ENCODE results near the gene PLSCR4. TPM values are rescaled to one million over a fixed set of nuclear protein-coding genes. Genes with fewer than 3 reads are reported as not detected.
"Not testable (repeated sequence)": the region's sequence is repeated elsewhere in the genome, so short reads cannot be mapped to it uniquely, and the experiment has no call there.

Gene PLSCR4
- total RNA-seq, 1 donor from 2014 or later, result 10.4 TPM

DNA sequence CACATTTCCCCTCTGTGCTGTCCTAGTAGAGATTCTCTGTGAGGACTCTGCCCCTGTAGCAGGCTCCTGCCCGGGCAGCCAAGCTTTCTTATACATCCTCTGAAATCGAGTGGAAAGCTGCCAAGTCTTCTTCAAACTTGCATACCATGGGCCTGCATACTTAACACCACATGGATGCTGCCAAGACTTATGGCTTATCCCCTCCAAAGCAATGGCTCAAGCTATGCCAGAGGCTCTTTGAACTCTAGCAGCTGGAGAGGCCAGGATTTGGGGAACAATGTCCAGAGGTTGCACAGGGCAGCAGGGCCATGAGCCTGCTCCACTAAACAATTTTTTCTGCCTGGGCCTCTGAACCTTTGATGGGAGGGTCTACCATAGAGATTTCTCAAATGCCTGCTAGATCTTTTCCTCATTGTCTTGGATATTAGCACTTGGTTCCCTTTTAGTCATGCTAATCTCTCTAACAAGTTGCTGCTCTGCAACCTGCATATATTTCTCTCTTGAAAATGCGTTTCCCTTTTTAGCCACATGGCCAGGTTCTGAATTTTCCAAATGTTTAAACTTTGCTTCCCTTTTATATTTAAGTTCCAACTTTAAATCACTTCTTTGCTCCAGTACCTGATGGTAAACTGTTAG lies 6.1 kb upstream of the PLSCR4 start:
- TF ChIP-seq, protein P1, sequence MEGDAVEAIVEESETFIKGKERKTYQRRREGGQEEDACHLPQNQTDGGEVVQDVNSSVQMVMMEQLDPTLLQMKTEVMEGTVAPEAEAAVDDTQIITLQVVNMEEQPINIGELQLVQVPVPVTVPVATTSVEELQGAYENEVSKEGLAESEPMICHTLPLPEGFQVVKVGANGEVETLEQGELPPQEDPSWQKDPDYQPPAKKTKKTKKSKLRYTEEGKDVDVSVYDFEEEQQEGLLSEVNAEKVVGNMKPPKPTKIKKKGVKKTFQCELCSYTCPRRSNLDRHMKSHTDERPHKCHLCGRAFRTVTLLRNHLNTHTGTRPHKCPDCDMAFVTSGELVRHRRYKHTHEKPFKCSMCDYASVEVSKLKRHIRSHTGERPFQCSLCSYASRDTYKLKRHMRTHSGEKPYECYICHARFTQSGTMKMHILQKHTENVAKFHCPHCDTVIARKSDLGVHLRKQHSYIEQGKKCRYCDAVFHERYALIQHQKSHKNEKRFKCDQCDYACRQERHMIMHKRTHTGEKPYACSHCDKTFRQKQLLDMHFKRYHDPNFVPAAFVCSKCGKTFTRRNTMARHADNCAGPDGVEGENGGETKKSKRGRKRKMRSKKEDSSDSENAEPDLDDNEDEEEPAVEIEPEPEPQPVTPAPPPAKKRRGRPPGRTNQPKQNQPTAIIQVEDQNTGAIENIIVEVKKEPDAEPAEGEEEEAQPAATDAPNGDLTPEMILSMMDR (IDR thresholded peaks at IDR 0.05; ENCODE audit: unreplicated experiment), result no peak

DNA sequence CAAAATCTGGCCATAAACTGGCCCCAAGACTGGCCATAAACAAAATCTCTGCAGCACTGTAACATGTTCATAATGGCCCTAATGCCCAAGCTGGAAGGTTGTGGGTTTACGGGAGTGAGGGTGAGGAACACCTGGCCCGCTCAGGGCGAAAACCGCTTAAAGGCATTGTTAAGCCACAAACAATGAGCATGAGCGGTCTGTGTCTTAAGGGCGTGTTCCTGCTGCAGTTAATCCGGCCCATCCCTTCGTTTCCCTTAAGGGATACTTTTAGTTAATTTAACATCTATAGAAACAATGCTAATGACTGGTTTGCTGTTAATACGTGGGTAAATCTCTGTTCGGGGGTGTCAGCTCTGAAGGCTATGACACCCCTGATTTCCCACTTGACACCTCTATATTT lies 1.5 kb upstream of the PLSCR4 start:
- H3K4me3 Mint-ChIP-seq; DNase-seq (ENCODE audit: low spot score in 2 of 2, unreplicated experiment in 2 of 2); H3K36me3 Mint-ChIP-seq; H3K4me1 Mint-ChIP-seq; H3K27ac Mint-ChIP-seq; H3K27me3 Mint-ChIP-seq (ENCODE audit: low read depth): not testable (repeated sequence)
- H3K9me3 Mint-ChIP-seq, result peaks cover 12% of the 10 kb centered on the region

More for the DNA sequence above, 6.1 kb upstream of the PLSCR4 start:
- H3K36me3 Mint-ChIP-seq, result no peaks in the 10 kb centered on the region
- no peaks in the 10 kb centered on the region for H3K4me1 Mint-ChIP-seq
- no peak overlapping the region for H3K27ac Mint-ChIP-seq
- DNase-seq (ENCODE audit: low spot score in 2 of 2, unreplicated experiment in 2 of 2), result no peak
- H3K9me3 Mint-ChIP-seq, result peaks cover 12% of the 10 kb centered on the region
- H3K4me3 Mint-ChIP-seq, result no peak overlapping the region
- H3K27me3 Mint-ChIP-seq (ENCODE audit: low read depth), result no peaks in the 10 kb centered on the region

DNA sequence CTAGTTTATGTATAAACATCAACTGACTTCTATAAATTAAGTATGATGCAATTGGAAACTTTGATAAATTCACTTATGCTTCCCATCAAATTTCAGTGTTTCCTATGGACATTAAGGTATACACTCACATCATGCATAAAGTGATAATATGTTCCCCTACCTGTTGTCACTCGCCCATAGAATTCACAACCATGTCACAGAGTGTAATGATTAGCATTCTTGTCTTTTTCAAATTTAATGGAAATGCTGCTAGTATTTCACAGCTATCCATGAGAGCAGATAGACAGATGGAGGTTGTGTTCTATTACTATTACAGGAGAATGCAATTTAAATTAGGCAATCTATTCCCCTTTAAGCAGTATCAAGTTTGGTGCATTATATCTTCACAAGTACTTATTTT lies 984 bp downstream of the PLSCR4 start:
- no peaks in the 10 kb centered on the region for H3K27me3 Mint-ChIP-seq (ENCODE audit: low read depth)
- no peaks in the 10 kb centered on the region for H3K36me3 Mint-ChIP-seq
- peaks cover 12% of the 10 kb centered on the region for H3K9me3 Mint-ChIP-seq
- TF ChIP-seq, protein P1 (IDR thresholded peaks at IDR 0.05; ENCODE audit: unreplicated experiment), result no peak
- H3K4me3 Mint-ChIP-seq, result peak overlapping the region; percentile 88
- DNase-seq (ENCODE audit: low spot score in 2 of 2, unreplicated experiment in 2 of 2), result no peak
- peaks cover 3% of the 10 kb centered on the region for H3K4me1 Mint-ChIP-seq
- H3K27ac Mint-ChIP-seq, result peak overlapping the region; percentile 71

DNA sequence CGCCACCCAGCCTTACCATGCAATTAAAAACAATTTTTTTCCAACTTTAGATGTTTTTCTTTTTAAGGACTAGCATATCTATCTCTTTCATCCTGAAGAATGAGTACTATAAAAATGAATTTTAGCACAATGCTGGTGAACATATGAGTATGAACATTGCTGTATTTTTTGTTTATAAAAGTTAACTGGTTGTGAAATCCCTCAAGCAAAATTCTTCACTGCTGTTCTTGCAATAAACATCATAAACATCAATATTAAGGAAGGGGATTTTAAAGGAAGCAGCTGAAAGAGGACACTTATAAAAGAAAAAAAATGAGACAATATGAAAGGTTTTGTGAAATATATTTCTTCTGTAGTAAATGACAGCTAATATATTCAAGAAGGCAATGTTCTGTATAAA lies 3.0 kb downstream of the PLSCR4 start:
- TF ChIP-seq, protein P1 (IDR thresholded peaks at IDR 0.05; ENCODE audit: unreplicated experiment), result no peak
- peaks cover 3% of the 10 kb centered on the region for H3K4me1 Mint-ChIP-seq
- no peak for DNase-seq (ENCODE audit: low spot score in 2 of 2, unreplicated experiment in 2 of 2)

DNA sequence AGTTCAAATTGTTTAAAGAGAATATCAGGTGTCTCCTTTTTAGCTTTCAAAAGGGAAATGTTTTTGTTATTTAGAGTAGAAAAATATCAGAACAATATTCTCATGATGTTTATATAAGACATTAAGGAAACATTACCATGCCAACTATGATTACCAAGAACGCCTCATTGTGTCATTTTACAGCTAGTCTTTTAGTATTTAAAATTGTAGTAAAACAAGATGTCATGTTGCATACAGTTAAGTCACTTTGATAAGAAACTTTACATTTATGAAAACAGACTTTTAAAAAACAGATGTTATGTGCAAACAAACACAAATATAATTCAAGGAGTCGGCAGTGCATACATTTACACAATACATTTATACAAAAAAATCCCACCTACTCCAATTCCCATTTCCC lies 4.4 kb downstream of the PLSCR4 start:
- Mint-ChIP-seq H3K9me3 (no peaks in the 10 kb centered on the region), H3K4me1 (peaks cover 3% of the 10 kb centered on the region), H3K27ac (no peak overlapping the region), H3K4me3 (no peak overlapping the region), H3K36me3 (no peaks in the 10 kb centered on the region), H3K27me3 (ENCODE audit: low read depth) (no peaks in the 10 kb centered on the region)
- no peak for DNase-seq (ENCODE audit: low spot score in 2 of 2, unreplicated experiment in 2 of 2)
- TF ChIP-seq, protein P1 (IDR thresholded peaks at IDR 0.05; ENCODE audit: unreplicated experiment), result no peak

More for the DNA sequence above, 3.0 kb downstream of the PLSCR4 start:
- H3K4me3 Mint-ChIP-seq, result no peak overlapping the region
- H3K36me3 Mint-ChIP-seq, result no peaks in the 10 kb centered on the region
- no peaks in the 10 kb centered on the region for H3K27me3 Mint-ChIP-seq (ENCODE audit: low read depth)
- peaks cover 3% of the 10 kb centered on the region for H3K9me3 Mint-ChIP-seq
- no peak overlapping the region for H3K27ac Mint-ChIP-seq

DNA sequence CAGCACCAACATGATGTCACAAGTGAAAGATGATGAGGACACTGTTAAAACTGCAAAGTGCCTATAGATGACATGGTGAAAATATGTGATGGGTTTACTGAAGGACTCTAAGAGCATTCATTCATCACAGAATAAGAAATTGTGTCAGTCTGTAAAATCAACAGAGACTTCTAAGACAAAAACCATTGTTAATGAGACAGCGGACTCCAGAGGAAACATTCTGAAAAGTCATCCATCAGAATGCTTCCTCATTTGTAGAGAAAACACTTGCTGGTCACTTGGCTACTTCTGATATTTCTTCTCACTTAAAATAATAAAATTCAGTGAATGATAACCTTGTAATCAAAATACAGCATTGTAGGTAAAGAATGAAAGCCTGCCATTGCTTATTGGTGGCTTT lies 7.3 kb downstream of the PLSCR4 start:
- Mint-ChIP-seq H3K27me3 (ENCODE audit: low read depth) (no peaks in the 10 kb centered on the region), H3K9me3 (peaks cover 8% of the 10 kb centered on the region), H3K36me3 (peaks cover 5% of the 10 kb centered on the region), H3K4me1 (no peaks in the 10 kb centered on the region), H3K4me3 (no peak overlapping the region), H3K27ac (no peak overlapping the region)
- TF ChIP-seq, protein P1 (IDR thresholded peaks at IDR 0.05; ENCODE audit: unreplicated experiment), result no peak
- DNase-seq (ENCODE audit: low spot score in 2 of 2, unreplicated experiment in 2 of 2), result no peak
